Fibroblast of pulmonary artery (primary cell): ENCODE data around the gene ACP4.

ENCODE experiments used
- DNase-seq: peaks from one replicate; pipeline ENCODE4 v3.0.0-alpha.2; 2010; ENCODE audit warnings: low read depth
- H3K4me3 ChIP-seq: replicated peaks from 2 replicates; pipeline ENCODE4 v1.5.1; 2011; ENCODE audit warnings: low read depth, mild to moderate bottlenecking, control low read depth, low read length, moderate library complexity
- CTCF ChIP-seq: IDR thresholded peaks from 2 replicates; pipeline ENCODE4 v1.5.1; 2011; ENCODE audit warnings: mild to moderate bottlenecking, control low read depth, low read length, inconsistent platforms; ENCODE audit errors: missing control alignments

ACP4 gene

DNA sequence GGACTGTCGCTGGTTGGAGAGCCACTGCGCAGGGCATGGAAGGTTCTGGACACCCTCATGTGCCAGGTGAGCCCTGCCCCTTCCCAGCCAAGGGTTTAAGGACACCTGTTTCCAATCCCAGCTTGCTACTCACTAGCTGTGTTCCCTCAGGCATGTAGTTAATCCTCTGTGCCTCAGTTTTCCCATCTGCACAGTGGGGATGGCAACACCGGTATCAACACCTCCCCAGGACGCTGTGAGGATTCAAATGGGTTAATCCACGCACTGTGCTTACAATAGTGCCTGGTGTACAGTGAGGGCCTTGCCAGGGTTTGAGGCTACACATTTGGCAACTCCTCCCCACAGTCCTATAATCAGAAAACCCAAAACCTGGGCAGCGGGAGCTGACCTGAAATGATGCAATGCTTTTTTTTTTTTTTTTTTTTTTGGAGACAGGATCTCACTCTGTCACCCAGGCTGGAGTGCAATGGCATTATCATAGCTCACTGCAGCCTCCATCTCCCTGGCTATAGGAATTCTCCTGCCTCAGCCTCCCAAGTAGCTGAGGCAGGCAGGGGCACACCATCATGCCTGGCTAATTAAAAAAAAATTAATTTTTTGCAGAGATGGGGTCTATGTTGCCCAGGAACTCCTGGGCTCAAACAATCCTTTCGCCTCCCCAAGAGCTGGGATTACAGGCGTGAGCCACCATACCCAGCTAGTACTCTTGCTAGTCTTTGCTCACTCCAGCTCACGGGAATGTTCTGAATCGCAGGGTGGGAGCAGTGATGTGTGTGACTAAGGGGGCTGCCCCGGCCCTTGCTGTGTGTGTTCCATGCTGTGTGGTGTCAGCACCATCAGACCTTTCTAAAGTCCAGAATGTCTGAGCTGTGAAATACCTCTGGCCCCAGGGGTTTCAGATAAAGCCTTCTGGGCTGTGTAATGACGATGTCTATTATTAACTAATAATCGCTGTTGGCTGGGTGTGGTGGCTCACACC, 2.3 kb downstream of the ACP4 start:
- no peak overlapping the region for H3K4me3 ChIP-seq
- TF ChIP-seq CTCF = no peak

GRCh38 chr19:50793558-50794065, 3.4 kb downstream of the ACP4 start:
- no peak for TF ChIP-seq CTCF
- DNase-seq = no peak
- no peak overlapping the region for H3K4me3 ChIP-seq

More for the DNA sequence above, 2.3 kb downstream of the ACP4 start:
- DNase-seq = no peak

- TF ChIP-seq CTCF = no peak
- no peak for DNase-seq
- no peak overlapping the region for H3K4me3 ChIP-seq
Observed at GRCh38 chr19:50794074-50794875, 4.1 kb downstream of the ACP4 start.

DNA sequence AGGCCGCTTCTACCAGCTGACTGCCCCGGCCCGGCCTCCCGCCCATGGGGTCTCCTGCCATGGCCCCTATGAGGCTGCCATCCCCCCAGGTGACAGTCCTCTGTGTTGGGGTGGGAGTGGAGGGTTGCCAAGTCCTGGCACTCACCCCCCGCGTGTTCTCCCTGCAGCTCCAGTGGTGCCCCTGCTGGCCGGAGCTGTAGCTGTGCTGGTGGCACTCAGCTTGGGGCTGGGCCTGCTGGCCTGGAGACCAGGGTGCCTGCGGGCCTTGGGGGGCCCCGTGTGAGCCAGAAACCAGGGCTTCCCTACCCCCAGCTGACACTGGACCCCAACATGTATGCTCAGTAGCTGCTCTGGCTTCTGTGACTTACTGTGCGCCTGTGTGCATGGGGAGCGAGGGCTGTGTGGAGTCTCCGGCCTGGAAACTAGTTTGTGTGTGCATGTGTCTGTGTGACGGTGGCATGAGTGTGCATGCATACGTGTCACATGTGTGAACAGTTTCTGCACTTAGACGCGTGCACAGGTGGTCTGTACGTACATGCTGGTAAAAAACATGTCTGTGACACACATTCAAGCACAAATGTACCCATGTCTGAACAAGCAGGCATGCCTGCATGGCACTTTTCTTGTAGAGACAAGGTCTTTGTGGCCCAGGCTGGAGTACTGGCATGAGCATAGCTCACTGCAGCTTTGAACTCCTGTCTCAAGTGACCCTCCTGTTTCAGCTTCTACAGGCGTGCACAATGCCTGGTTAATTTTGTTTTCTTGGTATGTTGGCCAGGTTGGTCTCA, 4.9 kb downstream of the ACP4 start:
- DNase-seq = no peak
- TF ChIP-seq CTCF = peak; percentile 15
- no peak overlapping the region for H3K4me3 ChIP-seq

GRCh38 chr19:50795664-50796073, 5.5 kb downstream of the ACP4 start:
- TF ChIP-seq CTCF = no peak
- H3K4me3 ChIP-seq = no peak overlapping the region
- no peak for DNase-seq

DNA sequence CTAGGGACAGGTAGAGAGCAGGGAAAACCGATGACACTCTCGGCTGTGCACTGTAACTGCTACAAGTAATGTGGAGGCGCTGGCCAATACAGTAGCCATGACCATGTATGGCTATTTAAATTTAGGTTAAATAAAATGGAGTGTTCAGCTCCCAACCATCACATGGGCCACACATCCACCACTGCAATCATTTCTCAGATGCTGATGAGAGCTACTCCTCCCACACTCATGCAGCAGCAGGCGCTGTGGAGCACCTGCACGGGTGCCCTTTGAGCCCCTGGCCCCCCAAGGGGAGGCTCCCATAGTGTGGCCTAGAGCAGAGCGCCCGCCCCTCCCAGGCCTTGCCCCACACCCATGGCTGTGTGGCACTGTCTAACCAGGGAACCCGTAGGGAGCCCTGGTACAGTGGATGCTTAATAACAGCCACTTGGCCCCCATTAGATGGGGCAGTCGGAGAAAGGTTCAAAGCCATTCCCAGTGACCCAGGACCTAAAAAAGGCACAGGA, 6.0 kb downstream of the ACP4 start:
- no peak overlapping the region for H3K4me3 ChIP-seq
- DNase-seq = no peak
- no peak for TF ChIP-seq CTCF
